Loucy (cell line): ENCODE data around the gene TOR1AIP1.

Source experiments
- H2AFZ ChIP-seq: fragments of 200-600 bp; sonication (generic); 2 replicates; pipeline ENCODE4 v1.6.0; 2016; ENCODE audit warnings: antibody characterized with exemption, mild to moderate bottlenecking, low read length, moderate library complexity
- H3F3A ChIP-seq: fragments of 200-600 bp; 2 replicates; pipeline ENCODE4 v1.6.0; 2016; ENCODE audit warnings: antibody characterized with exemption, low read depth, mild to moderate bottlenecking
- H3K27me3 ChIP-seq: fragments of 200-600 bp; sonication (generic); 2 replicates; pipeline ENCODE4 v1.6.1; 2014; ENCODE audit warnings: low read length, mild to moderate bottlenecking; ENCODE audit not compliant: insufficient read depth, poor library complexity, severe bottlenecking
- H3K36me3 ChIP-seq: fragments of 200-600 bp; sonication (generic); 2 replicates; pipeline ENCODE4 v1.6.1; 2016; ENCODE audit warnings: low read length; ENCODE audit not compliant: insufficient read depth
- H3K4me1 ChIP-seq: fragments of 200-600 bp; sonication (generic); 2 replicates; pipeline ENCODE4 v1.5.1; 2014; ENCODE audit warnings: low read length, mild to moderate bottlenecking; ENCODE audit not compliant: insufficient read depth, poor library complexity, severe bottlenecking
- H3K4me2 ChIP-seq: fragments of 200-600 bp; sonication (generic); 2 replicates; pipeline ENCODE4 v1.6.0; 2014; ENCODE audit warnings: antibody characterized with exemption, low read length, low read depth, mild to moderate bottlenecking; ENCODE audit not compliant: poor library complexity, severe bottlenecking
- H3K4me3 ChIP-seq: fragments of 200-600 bp; sonication (generic); 2 replicates; pipeline ENCODE4 v1.5.1; 2014; ENCODE audit warnings: low read length, mild to moderate bottlenecking, mixed read lengths; ENCODE audit not compliant: poor library complexity, severe bottlenecking
- H3K79me2 ChIP-seq: fragments of 200-600 bp; sonication (generic); 2 replicates; pipeline ENCODE4 v1.6.1; 2014; ENCODE audit warnings: low read length; ENCODE audit not compliant: insufficient read depth
- H3K9ac ChIP-seq: fragments of 200-600 bp; sonication (generic); 2 replicates; pipeline ENCODE4 v1.6.0; 2014; ENCODE audit warnings: mild to moderate bottlenecking, low read depth, low read length, moderate library complexity; ENCODE audit not compliant: poor library complexity, severe bottlenecking
- H3K9me2 ChIP-seq: fragments of 200-600 bp; sonication (generic); replicated peaks from 2 replicates; pipeline ENCODE4 v1.6.1; 2016; ENCODE audit warnings: low read depth, low read length, mixed read lengths
- H3K9me3 ChIP-seq: fragments of 200-600 bp; sonication (generic); 2 replicates; pipeline ENCODE4 v1.6.1; 2014; ENCODE audit warnings: mild to moderate bottlenecking, antibody characterized with exemption, low read length, low read depth; ENCODE audit not compliant: insufficient read depth
- H4K20me1 ChIP-seq: fragments of 200-600 bp; sonication (generic); 2 replicates; pipeline ENCODE4 v1.6.0; 2014; ENCODE audit warnings: antibody characterized with exemption, low read length, mild to moderate bottlenecking; ENCODE audit not compliant: insufficient read depth, poor library complexity, severe bottlenecking
- CTCF ChIP-seq: fragments of 200-600 bp; sonication (generic); conservative IDR thresholded peaks from 2 replicates; pipeline ENCODE4 v1.5.1; 2014; ENCODE audit warnings: mild to moderate bottlenecking, antibody characterized with exemption, low read length
- EZH2phosphoT487 ChIP-seq: fragments of 200-600 bp; IDR thresholded peaks from 2 replicates; pipeline ENCODE4 v1.6.1; 2018; ENCODE audit warnings: antibody characterized with exemption, mild to moderate bottlenecking, moderate library complexity, borderline replicate concordance

TOR1AIP1 gene

DNA sequence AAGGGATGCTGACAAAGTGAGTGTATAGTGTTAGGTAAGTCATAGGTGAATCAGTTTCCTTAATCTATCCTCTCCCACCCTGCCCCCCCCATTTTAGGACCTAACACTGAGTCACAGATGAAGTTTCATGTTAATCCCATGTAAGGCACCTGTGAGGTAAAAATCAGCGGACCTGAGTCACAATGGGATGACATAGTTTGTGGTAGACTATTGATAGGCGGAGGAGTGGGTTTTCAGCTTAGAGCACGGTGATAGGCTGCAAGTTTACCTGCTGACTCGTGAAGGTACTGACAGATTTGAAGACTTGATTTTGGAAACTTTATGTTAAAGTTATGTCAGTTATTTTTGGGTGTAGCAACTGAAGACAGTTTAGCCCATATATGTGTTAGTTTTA is 1.7 kb downstream of the TOR1AIP1 start:
- peak overlapping the region; percentile 100 for H3K4me3 ChIP-seq
- H3K9me2 ChIP-seq, result no peaks in the 10 kb centered on the region
- H3K79me2 ChIP-seq, result peaks cover 66% of the 10 kb centered on the region
- peaks cover 62% of the 10 kb centered on the region for H3K4me1 ChIP-seq
- H3K36me3 ChIP-seq, result 0 out of 2 replicates have a peak, but pooled peaks cover 3% of the 10 kb centered on the region
- peaks cover 43% of the 10 kb centered on the region for H4K20me1 ChIP-seq
- no peak for TF ChIP-seq EZH2phosphoT487
- TF ChIP-seq CTCF, result no peak
- H3K9me3 ChIP-seq, result no peaks in the 10 kb centered on the region
- H3F3A ChIP-seq, result peaks cover 9% of the 10 kb centered on the region; the same call in 1 of the 2 replicates
- peak overlapping the region; percentile 80 for H3K4me2 ChIP-seq
- peak overlapping the region; percentile 96 for H2AFZ ChIP-seq
- H3K9ac ChIP-seq, result peak overlapping the region; percentile 92
- H3K27me3 ChIP-seq, result no peaks in the 10 kb centered on the region

GRCh38 chr1:179888071-179888470 is 6.0 kb downstream of the TOR1AIP1 start:
- H3F3A ChIP-seq, result peaks cover 4% of the 10 kb centered on the region; the same call in 1 of the 2 replicates
- no peaks in the 10 kb centered on the region for H3K27me3 ChIP-seq
- TF ChIP-seq EZH2phosphoT487 (no peak), CTCF (no peak)
- peaks cover 52% of the 10 kb centered on the region for H3K4me1 ChIP-seq
- H2AFZ ChIP-seq, result no peak overlapping the region
- H3K4me2 ChIP-seq, result peak overlapping the region; percentile 80
- peaks cover 26% of the 10 kb centered on the region for H3K36me3 ChIP-seq
- H3K4me3 ChIP-seq, result peak overlapping the region; percentile 18
- no peaks in the 10 kb centered on the region for H3K9me3 ChIP-seq
- H3K9me2 ChIP-seq, result no peaks in the 10 kb centered on the region
- H3K79me2 ChIP-seq, result peaks cover 72% of the 10 kb centered on the region
- no peak overlapping the region for H3K9ac ChIP-seq
- H4K20me1 ChIP-seq, result peaks cover 48% of the 10 kb centered on the region

- peaks cover 39% of the 10 kb centered on the region for H3K36me3 ChIP-seq
- peaks cover 58% of the 10 kb centered on the region for H3K79me2 ChIP-seq
- peak overlapping the region; percentile 80 for H3K4me2 ChIP-seq
- H3K9me2 ChIP-seq, result no peaks in the 10 kb centered on the region
- H2AFZ ChIP-seq, result no peak overlapping the region
- no peak overlapping the region for H3K4me3 ChIP-seq
- peaks cover 39% of the 10 kb centered on the region for H4K20me1 ChIP-seq
- no peaks in the 10 kb centered on the region for H3F3A ChIP-seq
- H3K9me3 ChIP-seq, result no peaks in the 10 kb centered on the region
- H3K9ac ChIP-seq, result no peak overlapping the region
- H3K4me1 ChIP-seq, result peaks cover 38% of the 10 kb centered on the region
- TF ChIP-seq EZH2phosphoT487 (no peak), CTCF (no peak)
- no peaks in the 10 kb centered on the region for H3K27me3 ChIP-seq
Measured at GRCh38 chr1:179889589-179889988, 7.5 kb downstream of the TOR1AIP1 start.
